ENCODE data around the gene DIP2C.
"Not testable (repeated sequence)": the region's sequence is repeated elsewhere in the genome, so short reads cannot be mapped to it uniquely, and the experiment has no call there.

DNA sequence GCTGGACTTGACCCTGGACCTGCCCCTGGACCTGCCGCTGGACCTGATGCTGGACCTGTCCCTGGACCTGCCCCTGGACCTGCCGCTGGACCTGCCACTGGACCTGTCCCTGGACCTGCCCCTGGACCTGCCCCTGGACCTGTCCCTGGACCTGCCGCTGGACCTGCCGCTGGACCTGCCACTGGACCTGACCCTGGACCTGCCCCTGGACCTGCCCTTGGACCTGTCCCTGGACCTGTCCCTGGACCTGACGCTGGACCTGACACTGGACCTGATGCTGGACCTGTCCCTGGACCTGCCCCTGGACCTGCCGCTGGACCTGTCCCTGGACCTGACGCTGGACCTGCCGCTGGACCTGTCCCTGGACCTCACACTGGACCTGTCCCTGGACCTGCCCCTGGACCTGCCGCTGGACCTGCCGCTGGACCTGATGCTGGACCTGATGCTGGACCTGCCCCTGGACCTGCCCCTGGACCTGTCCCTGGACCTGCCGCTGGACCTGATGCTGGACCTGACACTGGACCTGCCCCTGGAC lies 31.6 kb downstream of the DIP2C start:
- TF ChIP-seq POLR2A (IDR thresholded peaks at IDR 0.05): not testable (repeated sequence)
- TF ChIP-seq, protein P1, sequence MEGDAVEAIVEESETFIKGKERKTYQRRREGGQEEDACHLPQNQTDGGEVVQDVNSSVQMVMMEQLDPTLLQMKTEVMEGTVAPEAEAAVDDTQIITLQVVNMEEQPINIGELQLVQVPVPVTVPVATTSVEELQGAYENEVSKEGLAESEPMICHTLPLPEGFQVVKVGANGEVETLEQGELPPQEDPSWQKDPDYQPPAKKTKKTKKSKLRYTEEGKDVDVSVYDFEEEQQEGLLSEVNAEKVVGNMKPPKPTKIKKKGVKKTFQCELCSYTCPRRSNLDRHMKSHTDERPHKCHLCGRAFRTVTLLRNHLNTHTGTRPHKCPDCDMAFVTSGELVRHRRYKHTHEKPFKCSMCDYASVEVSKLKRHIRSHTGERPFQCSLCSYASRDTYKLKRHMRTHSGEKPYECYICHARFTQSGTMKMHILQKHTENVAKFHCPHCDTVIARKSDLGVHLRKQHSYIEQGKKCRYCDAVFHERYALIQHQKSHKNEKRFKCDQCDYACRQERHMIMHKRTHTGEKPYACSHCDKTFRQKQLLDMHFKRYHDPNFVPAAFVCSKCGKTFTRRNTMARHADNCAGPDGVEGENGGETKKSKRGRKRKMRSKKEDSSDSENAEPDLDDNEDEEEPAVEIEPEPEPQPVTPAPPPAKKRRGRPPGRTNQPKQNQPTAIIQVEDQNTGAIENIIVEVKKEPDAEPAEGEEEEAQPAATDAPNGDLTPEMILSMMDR (IDR thresholded peaks at IDR 0.05): not testable (repeated sequence)
